HG03135 (cell line): ENCODE measurements around the gene FASN.

Experiments used
- ATAC-seq: cut with Tn5 transposase; IDR thresholded peaks from one replicate; pipeline ENCODE4 v1.9.1; 2021; ENCODE audit warnings: mild to moderate bottlenecking, moderate library complexity; ENCODE audit not compliant: unreplicated experiment

The FASN gene

DNA sequence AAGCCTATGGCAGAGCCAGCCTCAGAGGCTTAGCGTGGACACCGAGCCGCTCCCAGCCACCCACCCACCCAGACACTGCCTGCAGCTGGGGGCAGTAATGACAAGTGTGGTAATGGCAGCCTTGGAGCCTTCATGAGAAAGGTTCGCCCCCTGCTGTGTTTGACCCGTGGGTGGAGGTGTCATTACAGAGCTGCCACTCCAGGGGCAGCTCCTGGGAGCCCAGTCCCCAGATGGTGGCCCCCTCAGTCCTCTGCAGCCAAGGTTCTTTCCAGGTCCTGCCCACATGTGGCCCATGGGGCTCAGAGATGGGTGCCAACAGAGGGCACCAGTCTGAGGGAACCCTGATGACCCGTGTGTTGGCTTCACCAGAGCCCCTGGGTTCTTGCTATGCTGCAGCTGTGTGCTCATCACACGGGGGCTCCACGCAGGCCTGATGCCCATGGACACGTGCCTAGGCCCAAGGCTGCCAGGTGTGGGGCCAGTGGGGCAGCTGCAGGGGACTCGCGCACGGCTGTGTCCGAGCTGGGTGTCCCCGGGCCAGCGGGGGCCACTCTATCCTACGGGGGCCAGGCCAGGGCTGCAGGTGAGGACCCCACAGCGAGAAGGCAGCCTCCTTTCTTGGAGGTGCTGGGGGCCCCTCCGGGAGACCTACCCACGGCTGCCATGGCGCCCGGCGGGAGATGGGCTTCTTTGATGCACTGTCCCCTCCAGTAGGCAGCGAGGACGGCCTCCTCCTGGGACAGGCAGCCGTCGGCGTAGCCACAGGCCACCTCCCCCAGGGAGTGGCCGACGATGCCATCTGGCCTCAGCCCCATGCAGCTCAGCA lies 8.1 kb downstream of the FASN start:
- ATAC-seq: no peak

GRCh38 chr17:82088838-82089722 lies 9.0 kb downstream of the FASN start:
- ATAC-seq: no peak

- no peak for ATAC-seq
Observed at GRCh38 chr17:82087961-82088837, 9.8 kb downstream of the FASN start.

GRCh38 chr17:82086941-82087906 lies 10.8 kb downstream of the FASN start:
- ATAC-seq: no peak

DNA sequence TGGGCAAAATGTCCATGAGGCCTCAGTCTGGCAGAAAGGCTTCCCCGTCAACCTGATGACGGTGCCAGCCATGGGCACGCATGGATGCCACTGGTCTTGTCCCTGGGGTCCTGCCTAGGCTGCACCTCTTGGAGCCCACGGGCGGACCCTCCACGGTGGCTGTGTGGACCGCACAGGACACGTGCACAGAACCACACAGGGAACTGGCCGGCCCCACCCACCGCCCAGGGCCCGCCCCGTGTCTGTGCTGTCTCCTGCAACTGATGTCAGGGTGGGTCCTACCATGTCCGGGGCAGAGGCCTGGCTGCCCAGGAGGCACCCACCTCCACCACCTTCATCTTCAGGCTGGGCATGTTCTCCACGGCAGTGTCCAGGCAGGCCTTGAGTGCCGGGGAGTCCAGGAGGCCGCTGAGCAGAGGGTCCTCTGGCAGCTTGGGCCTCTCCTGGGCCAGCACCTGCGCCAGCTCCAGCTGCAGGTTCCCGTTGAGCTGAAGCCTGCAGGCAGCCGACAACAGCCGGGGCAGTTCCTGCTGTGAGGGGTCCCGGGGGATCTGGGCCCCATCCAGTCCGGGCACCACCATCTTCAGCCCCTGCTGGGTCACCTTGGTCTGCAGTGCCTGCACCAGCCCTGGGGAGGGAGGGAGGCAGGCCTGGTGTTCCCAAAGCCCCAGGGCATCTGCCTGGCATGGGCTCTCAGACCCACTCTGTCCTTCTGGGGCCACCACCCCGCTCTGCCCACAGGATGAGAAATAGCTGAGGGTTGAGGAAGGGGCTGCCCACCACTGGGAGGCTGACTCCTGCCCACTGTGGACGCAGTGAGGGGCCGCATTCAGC lies 11.9 kb downstream of the FASN start:
- ATAC-seq: no peak

- no peak for ATAC-seq
Observed at GRCh38 chr17:82085031-82085861, 12.8 kb downstream of the FASN start.

DNA sequence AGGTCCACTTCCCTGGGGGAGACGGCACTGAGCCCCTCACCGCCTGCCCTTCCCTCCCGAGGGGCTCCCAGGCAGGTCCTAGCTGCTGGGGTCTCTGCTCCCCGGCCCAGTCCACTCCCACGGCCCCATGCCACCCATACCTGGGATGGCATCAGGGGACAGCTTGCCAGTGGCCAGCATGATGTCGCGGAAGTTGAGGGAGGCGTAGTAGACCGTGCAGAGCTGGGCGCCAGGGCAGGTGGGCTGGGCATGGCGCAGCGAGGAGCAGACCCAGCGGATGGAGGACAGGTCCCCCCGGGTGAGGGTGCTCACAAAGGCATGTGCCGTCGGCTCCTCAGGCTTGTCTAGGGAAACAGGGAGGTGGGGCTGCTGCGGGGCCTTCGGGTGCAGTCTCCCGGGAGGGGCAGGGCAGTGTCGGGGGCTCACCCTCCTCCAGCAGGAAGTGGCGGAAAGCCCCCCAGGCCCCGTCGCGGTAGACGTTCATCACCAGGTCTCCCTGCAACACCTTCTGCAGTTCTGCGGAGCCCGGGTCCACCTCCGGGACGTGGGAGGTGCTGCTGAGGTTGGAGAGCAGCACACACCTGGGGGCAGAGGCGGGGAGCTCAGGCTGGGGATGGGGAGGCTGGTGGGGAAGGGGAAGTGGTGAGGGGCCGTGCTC lies 13.5 kb downstream of the FASN start:
- no peak for ATAC-seq

DNA sequence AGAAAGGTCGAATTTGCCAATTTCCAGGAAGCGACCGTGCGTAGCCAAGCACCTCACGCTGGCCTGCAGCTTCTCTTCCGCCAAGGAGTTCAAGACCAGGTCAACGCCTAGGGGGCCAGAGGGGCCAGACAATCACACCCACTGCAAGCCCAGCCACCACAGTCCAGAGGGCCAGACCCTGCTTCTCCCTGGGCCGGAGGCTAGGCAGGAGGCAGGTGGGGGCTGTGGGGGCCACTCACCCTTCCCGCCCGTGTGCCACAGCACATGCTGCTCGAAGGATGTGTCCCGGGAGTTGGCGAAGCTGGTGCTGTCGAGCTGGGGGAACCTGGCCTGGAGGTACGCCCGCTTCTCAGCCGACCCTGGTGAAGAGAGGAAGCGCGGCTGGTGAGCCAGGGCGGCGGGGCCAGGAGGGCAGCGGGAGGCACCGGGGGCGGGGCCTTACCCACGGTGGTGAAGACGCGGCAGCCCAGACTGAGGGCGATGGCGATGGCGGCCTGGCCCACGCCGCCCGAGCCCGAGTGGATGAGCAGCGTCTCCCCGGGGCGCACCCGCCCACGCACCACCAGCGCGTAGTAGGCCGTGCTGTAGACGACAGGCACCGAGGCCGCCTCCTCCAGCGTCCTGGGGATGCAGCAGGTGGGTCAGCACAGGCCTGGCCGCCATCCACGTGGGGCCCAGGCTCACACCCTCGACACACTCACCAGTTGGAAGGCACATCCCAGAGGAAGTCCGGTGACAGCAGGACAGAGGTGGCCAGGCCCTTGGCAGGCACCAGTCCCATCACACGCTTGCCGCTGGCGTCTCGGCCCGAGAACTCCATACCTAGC lies 14.3 kb downstream of the FASN start:
- ATAC-seq: no peak

GRCh38 chr17:82083009-82083408 lies 15.0 kb downstream of the FASN start:
- ATAC-seq: no peak

DNA sequence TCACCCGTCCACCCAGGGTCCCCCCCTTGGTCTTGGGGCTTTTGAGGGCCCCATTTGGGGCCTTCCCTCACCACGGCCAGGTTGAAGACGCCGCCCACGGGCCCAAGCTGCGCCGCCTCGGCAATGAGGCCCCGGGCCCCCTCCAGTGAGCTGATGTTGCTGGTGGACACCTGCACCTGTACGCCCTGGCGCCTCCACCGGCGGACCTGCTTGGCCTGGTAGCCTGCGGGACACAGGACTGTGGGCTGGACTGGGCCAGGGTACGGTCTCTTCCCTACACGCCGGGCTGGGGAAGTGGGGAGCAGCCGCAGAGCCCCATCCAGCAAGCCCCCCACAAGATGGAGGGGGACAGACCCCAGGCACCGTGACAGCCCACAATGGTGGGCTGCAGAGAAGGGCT lies 15.6 kb downstream of the FASN start:
- no peak for ATAC-seq

DNA sequence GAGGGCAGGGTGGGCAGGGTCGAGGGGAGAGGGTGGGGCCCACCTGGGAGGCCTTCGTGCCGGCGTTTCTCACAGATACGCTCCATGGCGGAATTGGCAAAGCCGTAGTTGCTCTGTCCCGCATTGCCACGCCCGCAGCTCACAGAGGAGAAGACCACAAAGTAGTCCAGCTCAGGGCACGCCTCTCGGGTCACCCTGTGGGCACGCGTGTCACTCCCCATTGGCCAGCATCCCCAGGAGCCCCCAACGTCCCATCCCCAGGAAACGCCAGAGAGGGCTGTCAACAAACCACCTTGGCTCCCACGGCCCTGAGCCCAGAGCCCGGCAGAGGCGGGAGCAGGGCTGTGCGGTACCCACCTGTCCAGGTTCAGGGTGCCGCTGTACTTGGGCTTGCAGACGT lies 16.1 kb downstream of the FASN start:
- ATAC-seq: no peak

GRCh38 chr17:82081546-82081945 lies 16.5 kb downstream of the FASN start:
- ATAC-seq: no peak

GRCh38 chr17:82080789-82081464 lies 17.1 kb downstream of the FASN start:
- no peak for ATAC-seq

GRCh38 chr17:82080048-82080788 lies 17.8 kb downstream of the FASN start:
- no peak for ATAC-seq

GRCh38 chr17:82079001-82079677 lies 18.9 kb downstream of the FASN start:
- no peak for ATAC-seq
